NCI-H526 (cell line): ENCODE results near the gene TAGLN2.
"Not testable (repeated sequence)": the region's sequence is repeated elsewhere in the genome, so short reads cannot be mapped to it uniquely, and the experiment has no call there.

ENCODE experiments used
- DNase-seq, 2 experiments: peaks; one replicate each; lab custom pipeline; 2025; lab: John Stamatoyannopoulos, UW

The TAGLN2 gene

DNA sequence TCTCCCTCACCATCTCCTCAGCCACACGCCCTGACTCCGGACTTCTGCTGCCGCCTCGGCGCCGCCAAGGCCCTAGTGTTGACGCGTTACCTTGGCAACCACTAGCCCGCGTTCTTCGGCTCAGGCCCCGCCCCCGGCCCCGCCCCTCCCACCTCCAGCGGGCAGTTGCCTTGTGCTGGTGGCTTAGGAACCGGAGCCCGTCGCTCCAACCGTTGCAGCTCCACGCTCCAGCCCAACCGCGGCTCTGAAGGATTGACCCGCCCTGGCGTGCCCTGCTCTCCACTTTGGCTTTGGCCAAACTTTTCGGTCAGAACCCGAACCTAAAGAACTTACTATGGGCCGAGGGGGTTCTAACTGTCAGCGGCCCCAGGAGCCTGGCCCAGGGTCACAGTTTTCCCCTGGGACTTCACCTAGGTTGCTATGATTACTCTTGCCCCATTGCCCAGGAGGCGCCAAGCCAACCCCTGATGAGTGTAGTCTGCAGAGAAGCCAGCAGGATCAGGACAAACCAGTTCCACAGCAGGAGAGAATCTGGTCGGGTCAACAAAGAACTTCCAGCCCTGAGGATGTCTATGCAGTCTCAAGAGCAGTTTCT lies 25.1 kb downstream of the TAGLN2 start, which contains the start of gene CFAP45:
TSS of gene CFAP45 (minus strand) at position 80 of the 595 bp plus-strand sequence. CDS start at position 13, 67 bp downstream.
- DNase-seq, result peak; percentile 95 to 99

DNA sequence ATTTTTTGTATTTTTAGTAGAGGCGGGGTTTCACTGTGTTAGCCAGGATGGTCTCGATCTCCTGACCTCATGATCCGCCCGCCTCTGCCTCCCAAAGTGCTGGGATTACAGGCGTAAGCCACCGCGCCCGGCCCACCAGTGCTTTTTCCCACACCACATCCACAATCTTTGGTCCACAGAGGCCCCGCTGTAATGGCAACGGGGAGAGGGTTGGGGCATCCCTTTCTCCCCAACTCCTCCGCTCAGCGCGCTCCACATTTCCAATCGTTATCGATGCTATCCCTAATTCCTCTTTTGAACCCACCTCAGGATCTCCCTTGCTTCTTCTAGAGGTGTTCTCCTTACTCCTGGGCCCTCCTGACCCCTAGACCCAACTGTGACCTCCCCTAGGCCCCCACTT lies 25.7 kb downstream of the TAGLN2 start:
- not testable (repeated sequence) for DNase-seq

DNA sequence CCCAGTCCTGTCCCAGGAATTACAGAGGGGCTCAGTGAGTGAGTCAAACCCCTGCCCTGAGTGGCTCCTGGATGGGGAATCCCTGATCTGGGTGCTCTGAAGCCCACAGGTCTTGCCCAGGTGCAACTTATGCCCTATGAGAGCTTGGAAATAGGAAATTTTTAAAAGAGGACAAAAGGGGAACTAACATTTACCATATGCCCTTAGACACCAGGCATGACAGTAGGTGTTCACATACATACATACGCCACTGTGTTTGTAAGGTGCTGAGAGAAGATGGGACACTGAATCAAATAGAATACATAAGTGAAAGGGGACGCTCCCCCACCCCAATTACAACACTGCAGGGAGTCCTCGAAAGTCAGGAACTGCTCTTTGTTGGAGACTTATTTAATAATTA lies 26.8 kb downstream of the TAGLN2 start:
- DNase-seq, result no peak

DNA sequence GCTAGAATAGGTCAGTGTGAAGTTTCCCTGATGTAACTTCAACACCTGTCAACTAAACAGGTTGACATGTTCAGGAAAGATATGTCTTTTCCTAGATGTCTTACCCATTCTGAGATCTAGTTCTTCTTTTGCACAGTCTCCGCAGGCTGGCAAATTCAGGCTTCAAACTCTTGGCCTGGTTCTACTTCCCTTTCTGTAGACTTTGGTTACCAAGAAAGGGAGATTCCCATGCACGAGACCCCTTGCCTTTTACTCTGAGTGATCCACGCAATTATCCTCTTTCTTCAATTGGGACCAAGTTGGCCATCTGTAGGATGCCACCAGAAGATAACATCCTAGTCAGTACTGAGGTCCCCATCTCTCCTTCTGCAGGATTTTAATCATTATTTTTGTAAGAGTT lies 27.3 kb downstream of the TAGLN2 start:
- no peak for DNase-seq

DNA sequence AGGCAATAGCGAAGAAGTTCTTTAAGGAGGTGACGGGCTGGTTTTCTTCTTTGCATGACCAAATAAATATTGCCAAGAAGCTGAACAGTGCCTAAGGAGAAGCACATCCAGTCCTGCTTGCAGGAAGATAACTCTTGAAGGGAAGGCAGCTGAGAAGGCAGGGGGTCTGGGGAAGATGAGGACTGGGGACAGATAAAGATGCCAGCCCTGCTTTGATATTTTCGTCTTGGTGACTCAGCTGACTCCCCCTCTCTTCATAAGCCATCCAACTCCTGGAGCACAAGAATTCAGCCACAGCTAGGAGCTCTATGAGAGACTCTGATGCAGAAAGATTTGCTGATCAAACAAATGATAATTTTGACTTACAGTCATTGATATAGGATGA lies 28.8 kb downstream of the TAGLN2 start:
- DNase-seq, result no peak

DNA sequence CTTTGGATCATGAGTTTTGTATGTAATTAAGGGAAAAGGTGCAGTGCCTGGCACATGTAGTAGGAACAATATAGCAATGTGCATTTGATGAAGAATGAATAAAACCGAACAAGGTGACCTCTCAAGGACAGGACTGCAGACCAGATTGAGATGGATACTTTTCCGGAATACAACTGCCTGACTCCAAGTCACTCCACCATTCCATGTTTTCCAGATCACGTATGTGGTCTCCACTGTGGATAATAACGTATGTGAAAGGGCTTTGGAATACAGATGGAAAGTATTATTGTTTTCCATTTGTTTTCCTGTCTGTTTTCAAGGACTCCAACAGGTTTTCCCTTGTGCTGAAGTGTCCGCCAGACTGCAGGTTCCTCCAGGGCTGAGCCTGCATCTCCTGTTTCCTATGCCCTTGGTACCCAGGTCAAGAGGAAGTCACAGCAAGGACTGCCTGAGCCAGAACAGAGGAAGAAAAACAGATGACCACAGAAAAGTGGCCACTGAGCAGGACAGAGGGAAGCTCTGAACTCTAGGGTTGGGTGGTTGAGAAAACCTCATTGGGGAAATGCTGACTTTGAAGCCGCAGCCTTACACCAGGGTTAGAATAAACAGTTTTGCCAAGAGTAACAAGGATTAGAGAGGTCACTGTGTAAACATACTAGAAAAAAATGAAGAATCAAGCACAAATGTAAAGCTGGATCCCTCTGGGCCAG lies 29.3 kb downstream of the TAGLN2 start:
- DNase-seq, result no peak

DNA sequence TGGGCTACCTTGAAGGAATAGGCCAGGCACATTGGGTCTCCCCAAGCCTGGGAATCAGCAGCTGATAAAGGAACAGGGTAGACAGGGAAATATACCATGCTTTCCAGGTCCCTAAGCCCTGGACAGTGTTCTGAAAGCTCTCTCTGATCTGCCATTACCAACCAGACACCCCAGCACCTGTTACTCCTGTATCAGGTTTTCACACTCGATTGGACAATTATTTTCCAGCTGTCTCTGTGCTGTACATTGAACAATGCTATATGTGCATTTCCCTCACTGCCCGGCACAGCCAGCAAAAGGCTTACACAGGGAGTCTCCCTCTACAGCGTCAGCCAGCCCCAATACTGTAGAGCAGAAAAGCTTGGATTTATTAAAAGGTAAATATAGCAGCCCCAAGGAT lies 30.0 kb downstream of the TAGLN2 start:
- DNase-seq, result no peak

DNA sequence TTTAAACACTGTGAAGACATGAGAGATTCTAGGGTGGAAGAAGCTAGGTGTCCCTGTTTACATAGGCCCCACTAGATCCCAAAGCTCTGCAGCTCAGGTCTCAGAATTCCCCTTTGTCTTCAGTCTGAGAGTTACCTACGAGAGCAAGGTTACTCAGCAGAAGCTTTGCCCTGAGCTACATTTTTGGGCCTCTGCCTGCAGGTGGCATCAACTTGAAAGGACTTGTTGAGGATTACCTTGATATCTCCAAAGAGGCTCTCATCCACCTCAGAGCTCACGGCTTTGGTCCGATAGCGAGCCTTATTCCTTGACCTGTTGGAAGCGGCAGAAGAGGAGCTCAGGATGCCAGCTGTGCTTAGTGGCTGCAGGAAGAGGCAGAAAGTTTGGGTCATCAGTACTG lies 32.4 kb downstream of the TAGLN2 start:
- peak in 1 of 2 experiments; percentile 26 for DNase-seq

DNA sequence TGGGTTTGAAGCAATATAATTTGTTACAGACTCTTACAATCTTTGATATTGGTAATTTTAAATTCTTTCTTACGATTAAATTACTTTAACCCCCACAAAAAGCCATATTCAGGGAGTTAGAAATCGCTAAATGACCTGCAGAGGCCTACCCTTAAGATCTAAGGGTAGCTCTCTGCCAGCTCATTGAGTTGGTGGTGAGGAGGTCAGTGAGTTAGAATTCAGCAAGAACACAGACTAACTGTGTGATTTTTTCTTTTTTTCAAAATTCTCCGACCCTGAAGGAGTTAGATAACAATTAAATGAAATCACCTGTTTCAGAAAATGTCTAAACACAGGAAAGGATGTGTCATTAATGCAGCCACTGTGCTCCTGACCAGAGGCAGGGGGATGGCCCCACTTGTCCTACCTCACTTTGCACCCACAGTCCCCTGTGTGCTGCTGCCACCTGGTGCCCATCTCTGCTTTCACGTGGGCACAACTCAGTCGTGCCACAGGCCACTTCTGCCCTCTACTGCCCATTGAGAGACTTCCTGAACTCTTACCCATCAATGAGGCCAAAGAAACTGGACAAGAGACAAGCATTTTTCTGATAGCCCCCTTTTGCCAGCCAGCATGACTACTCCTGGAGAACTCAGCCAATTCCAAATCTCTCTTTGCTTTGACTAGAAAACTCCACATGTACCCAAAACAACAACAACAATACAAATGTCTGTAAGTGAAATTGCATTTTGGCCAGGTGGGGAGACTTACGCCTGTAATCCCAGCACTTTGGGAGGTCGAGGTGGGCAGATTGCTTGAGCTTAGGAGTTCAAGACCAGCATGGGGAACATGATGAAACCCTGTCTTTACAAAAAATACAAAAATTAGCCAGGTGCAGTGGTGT lies 33.8 kb downstream of the TAGLN2 start:
- DNase-seq, result peak; percentile 79 to 96

DNA sequence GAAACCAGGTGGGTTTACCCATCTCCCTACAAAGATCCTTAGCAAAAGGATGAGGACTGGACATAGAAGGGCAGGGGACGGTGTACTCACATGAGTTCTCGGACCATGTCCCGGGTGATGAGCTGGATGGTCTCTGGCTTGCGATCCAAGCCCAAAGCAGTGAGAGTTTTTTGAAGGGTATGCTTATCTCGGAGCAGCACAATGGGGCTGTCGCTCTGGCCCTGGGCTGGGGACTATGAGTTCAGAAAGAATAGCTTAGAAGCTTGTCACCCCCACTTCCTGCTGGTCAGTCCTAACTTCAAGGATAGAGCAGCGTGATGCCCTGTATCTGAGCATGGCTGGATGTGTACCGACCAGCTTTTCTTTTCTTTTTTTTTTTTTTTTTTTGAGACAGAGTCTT lies 34.9 kb downstream of the TAGLN2 start:
- no peak for DNase-seq

DNA sequence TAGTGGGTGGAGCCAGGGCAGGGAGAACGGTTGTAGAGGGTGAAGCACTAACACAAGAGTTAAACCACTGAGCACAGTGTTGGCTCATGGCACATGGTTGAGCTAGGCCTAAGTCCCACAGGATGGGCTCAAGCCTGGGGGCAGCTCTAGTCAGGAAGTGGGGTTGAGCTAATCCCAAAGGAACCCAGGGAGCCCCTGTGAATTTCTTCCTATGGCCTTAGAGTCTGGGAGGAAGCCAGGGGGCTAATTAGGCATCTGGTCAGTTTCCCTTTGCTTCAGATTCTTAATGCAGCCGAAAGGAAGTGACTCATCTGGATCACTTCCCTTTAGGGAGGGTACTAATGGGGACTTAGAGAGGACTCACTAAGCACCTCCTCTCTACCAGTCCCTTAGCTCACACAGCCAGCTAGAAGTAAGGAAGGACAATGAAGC lies 35.5 kb downstream of the TAGLN2 start:
- no peak for DNase-seq

DNA sequence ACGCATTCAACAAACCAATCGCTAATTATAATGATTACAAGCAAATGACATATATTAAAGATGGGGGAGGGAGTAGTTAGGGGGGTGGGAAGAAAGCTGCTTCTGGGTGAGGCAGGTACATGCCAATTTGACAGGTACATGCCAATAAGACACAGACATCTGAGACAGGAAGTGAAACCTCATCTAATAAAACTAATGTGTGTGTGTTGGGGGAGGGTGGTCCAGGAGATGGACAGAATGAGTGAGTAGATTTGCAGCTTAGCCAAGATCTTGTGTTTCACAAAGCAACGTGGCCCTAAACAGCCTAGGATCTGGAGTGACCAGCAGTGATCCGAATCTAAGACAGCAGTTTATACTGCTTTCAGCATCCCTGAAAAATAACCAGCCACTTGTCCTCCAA lies 36.1 kb downstream of the TAGLN2 start:
- DNase-seq, result no peak

DNA sequence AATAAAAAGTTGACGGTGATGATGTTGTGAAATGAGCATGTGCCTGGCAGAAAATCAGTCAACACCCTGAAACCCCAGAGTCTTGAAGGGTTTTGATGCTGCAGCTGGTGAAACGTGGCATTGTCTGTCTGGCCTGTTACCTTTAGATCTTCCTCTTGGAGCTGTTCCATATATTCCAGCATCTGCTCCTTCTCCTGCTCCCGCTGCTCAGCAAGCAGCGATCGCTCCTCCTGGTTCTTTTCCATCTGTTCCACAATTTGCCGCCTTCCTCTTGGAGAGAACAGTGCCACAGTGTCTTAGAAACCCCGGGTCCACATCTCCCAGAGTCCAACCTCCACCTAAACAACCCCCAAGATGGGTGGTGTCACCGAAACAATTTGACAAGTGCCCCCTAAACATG lies 41.0 kb downstream of the TAGLN2 start:
- no peak for DNase-seq

DNA sequence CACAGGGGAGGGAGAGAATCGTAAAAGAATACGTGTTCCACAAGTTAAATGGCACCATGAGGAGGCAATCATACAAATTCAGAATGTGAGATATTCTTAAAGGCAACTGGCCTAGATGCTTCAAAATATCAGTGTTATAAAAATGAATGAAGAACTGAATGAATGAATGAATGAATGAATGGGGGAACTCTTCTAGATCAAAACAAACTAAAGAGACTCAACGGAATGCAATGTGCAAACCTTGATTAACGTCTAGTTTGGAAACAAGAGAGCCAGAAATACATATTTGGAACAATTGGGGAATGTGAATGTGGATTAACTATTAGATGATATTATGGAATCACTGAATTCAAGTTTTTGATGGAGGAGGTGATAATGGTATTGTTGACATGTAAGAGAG lies 42.2 kb downstream of the TAGLN2 start:
- DNase-seq, result no peak

DNA sequence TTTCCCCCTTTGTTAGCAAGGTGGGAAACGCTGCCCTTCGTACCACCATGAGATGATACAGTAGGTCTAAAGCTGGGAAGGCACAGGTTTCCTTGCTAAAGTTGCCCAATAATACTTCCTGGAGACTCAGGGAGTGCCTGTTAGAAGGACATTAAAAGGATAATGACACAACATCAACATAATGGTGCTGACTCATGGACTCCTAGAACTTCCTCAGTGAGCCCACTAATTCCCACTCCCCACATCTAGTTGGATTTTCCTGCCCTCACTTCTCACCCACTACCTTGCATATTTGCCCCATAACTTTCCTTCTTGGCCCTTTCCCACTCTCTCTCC lies 42.8 kb downstream of the TAGLN2 start:
- DNase-seq, result no peak

DNA sequence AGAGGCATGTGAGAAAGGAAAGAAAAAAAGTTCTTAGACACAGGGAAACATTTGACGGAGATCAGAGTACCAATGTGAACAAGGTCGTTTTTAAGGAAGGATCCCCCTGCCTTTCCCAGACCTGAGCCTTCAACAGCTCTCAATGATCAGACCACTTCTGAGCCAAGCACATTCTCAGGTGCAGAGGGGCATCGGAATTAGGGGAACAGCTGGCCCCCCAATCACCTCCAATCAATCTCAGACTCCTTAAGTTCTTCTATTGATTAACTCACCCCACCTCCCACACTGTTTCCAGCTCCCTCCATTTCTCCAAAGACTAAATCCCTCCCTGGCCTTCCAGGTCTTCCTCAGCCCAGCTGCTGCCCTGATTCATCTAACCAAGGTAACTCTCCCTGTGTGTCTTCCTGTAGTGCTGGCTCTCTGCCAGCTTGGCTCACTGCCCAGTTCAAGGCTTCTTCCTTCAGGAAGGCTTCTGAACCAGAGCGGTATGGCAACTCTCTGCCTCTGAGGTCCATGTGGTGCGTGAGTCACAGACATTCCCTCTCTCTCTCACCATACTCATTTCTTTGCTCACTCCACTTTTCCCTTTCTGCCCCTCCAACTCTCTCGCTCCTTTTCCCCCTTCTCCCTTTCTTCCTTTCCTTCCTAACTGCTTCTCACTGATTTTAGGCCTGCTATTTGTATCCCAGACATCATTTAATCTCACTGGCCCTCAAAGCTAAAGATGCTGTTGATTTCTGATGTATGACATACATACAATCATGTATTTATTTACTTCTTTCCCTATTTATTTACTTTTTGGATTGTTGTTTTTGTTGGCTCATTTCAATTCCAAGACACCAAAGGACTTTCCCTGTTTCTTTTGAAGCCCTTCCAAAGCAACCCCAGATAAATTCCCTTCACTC lies 43.4 kb downstream of the TAGLN2 start:
- peak; percentile 56 to 74 for DNase-seq

DNA sequence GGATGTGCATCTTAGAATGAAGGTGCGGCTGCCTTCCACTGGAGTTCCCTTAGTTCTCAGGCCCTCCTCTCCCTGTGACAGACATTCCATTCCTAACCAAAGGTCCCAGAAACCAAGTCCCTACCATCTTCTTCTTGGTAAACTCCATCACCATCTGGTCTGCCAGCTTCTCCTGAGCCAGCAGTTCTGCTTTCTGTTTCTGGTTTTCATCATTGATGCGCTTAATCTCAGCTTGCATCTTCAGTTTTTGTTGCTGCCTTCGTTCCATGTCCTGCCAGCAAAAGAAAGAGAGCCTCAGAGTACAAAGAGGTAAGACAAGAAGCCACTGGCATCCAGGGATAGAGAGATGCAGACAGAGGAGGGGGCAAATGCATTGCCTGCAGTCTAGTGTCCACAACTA lies 44.9 kb downstream of the TAGLN2 start:
- DNase-seq, result no peak

DNA sequence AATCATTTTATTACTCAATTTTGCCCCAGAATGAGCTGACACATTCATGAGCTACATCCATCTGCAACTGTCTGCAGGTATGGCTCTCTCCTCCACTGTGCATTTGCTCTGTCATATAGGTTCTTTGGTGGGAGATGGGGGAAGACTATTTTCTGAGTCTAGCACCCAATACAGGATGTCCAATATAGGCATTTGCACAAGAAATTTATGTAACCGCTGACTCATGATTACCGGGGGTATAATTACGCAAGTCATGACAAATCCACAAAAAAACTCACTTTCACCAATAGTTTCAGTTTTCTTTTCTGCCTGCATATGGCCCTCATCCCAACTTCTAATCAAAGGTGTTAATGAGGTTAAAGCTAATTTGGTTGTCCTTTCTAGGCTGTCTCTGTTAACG lies 45.3 kb downstream of the TAGLN2 start:
- DNase-seq, result no peak

DNA sequence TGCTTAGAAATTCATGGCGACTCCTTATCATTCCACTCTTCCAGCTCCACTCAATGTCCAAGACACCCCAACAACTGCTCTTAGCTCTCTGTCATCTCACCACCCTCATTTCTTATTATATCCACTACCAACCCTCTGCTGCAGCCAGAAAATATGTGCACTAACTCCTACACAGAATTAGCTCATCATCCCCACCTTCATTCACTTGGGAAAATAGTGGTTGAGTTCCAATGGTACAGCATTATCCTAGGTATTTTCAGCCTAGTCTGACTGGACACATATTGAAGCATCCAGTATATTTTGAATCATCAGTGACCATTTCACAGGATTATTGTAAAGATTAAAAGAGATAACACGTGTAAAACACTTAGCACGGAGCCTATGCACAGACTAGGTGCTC lies 46.2 kb downstream of the TAGLN2 start:
- no peak for DNase-seq

DNA sequence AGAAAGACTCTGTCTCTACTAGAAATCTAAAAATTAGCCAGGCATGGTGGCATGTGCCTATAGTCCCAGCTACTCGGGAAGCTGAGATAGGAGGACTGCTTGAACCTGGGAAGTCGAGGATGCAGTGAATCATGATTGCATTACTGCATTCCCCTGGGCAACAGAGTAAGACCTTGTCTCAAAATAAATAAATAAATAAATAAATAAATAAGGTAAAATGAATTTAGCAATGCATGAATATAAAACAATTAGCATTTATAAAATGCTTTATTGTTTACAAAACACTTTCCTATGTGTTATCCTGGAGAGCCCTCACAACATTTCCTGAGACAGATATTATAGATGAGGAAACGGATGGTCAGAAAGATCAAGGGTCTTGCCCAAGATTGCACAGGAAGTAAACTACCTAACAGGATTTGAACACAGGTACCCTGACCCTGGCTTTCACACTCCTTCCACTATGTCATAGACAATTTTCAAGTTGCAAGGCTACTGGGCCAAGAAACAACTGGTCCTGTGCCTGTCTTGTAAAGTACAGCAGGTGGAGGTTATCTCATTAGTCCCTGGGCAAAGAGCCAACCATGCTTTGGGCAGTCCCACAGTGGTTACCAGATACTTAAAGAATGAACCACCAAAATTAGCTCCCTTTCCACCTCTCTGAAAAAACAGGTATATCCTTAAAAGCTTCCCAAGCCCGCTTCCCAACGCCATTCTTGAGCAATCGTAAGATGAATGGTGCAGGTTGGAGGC lies 47.4 kb downstream of the TAGLN2 start:
- DNase-seq, result no peak

DNA sequence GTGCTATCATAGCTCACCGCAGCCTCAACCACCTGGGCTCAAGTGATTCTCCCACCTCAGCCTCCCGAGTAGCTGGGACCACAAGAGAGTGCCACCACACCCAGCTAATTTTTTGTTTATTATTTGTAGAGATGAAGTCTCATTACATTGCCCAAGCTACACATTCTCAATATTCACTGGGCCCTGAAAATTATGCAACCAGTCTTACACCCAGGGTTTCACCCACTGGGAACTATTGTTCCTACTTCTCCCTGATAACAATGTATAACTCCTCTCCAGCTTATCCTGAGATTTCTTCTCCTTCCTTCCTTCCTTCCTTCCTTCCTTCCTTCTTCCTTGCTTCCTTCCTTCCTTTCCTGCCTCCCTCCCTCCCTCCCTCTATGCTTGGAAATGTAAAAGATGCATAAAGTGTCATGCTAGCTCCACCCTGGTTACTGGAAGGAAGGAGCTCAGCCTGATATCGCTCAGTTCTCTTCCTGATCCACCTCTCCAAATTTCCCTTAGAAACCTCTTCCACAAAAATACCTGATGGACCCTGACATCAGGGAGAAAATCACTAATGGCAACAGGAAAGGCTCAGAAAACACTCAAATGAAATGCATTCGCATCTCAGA lies 51.7 kb downstream of the TAGLN2 start:
- no peak for DNase-seq
